GM18951 (cell line): ENCODE measurements around the gene GNAQ.

Experiments
- POLR2A ChIP-seq: IDR thresholded peaks from 4 replicates; pipeline ENCODE4 v1.6.1; 2011; ENCODE audit warnings: mild to moderate bottlenecking; ENCODE audit not compliant: insufficient read length, insufficient read depth; ENCODE audit errors: extremely low read depth
- in situ Hi-C: fragments of 300-500 bp; cut with MboI; formaldehyde crosslinking; loops from one replicate; pipeline ENCODE4 v1.12.0; 2022; ENCODE audit warnings: low sequenced_read_pairs, mixed read lengths, inconsistent platforms; ENCODE audit not compliant: unreplicated experiment

The GNAQ gene

DNA sequence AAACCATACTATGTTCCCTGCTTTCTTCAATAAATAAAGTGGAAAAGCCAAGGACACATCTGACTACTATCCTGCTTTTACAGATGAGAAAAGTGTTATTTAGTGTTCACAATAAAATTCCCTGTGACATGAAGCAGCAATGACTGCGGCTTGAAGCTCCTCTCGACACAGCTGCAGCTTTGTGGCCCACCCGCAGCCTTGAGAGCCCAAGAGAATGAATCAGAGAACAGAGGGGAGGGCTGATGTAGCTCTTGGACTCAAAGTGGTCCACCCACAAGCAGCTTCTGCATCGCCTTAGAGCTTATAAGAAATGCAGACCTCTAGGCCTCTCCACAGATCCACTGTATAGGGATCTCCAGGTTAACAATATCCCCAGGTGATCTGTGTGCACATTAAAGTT lies 202.2 kb downstream of the GNAQ start:
- TF ChIP-seq POLR2A = no peak
- in situ Hi-C loops = no loop called here

DNA sequence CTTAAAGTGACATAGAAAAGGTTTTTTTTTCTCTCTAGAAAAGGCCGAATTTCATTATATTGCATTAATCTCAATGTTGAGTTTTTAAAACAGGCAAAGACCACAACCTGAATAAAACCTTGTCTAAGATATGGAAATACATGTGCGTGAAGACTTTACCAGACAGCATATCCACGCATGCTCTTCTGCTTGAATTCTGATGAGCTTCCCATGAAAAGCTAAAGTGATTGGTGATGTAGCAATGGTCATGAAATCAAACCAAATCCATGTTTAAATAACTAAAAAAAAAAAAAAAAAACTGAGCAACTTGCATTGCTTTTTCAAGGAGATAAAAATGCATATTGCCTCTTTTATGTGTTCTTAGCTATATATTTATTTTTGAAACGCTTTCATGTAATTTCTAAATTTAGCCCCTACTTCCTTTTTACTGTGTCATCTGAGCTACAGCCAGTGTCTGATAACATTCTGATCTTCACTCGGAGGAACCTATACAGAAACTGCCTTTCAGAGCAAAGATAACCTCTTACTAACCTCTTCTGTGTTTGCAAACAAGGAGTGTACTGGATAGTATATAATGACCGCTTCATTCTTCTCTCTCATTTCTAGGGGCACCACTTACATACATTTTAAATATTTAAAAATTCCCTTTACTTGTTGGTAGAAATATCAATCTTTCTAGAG lies 204.4 kb downstream of the GNAQ start:
- TF ChIP-seq POLR2A = no peak
- in situ Hi-C loops = no loop called here

- TF ChIP-seq POLR2A = no peak
- in situ Hi-C loops = no loop called here
Observed at GRCh38 chr9:77826621-77827020, 205.0 kb downstream of the GNAQ start.

DNA sequence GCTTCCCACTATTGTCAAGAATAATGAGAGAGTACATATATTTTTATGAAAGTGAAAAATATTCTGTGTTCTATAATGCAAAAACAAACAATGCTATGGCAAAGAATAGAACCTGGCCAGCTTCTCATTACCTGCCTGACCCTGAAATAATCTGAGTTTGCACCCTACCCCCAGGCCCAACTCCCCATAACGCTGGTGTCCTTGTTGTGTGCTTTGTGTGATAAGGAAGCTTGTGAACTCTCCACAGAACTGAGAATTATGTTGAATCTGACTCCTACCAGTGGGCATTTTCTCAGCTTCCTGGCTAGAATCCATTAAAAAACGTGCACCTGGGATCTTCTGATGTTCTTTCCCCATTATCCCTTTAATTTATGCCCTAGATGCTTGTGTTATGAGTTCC lies 205.5 kb downstream of the GNAQ start:
- TF ChIP-seq POLR2A = no peak
- in situ Hi-C loops = no loop called here

DNA sequence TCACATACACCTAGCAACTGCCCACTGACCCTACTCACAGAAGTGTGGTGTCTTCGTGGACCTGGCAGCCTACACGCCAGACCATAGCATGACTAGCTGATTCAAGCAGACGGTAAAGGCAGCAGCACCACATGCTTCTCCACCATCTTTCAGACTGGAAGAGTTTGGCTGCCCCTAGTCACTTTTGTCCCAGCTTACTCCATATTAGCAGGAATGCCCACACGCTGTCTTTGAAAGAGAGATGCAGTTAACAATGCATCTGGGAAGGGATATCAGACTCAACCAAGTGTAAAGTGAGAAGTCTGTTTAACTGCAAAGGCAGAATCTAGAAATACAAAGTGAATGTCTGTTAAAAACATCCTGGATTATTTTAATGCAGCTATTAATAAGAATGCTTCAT lies 206.2 kb downstream of the GNAQ start:
- TF ChIP-seq POLR2A = no peak
- in situ Hi-C loops = no loop called here

- in situ Hi-C loops = no loop called here
Observed at GRCh38 chr9:77820293-77820954, 211.2 kb downstream of the GNAQ start.

GRCh38 chr9:77819657-77820056 lies 212.0 kb downstream of the GNAQ start:
- in situ Hi-C loops = no loop called here
- no peak for TF ChIP-seq POLR2A

More at GRCh38 chr9:77820293-77820954, 211.2 kb downstream of the GNAQ start:
- TF ChIP-seq POLR2A = no peak

- TF ChIP-seq POLR2A = no peak
- in situ Hi-C loops = no loop called here
Observed at GRCh38 chr9:77817590-77818311, 213.9 kb downstream of the GNAQ start.

DNA sequence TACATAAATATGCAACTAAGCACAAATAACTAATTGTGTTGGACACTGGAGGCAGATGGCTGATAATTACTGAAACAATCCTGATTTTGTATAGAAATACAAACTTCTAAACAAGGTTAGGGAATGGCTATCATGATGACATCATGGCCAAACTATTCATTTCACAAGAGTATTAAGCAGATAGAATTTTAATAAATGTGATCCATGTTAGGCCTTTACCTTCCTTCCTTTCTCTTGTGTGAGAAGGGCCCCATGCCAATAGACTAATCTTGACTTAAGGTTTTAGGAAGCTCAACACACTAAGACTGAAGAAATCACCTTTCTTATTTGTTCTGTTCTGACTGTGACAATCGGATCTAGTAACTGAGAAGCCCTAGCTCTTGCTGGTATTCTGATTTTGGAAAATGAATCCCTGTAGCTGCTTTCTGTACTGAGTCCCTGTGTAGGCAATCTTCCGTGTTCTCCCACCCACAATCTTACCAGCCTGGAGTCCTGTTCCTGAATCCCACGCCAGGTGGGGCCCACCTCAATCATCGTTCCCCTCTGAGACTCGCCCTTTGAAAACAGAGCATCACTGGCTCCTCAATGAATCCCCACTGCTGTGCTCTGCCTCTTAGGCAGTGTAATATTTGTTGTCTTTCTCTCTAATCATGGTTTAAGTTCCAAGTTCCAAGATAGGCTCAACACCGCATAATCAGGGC lies 214.8 kb downstream of the GNAQ start:
- in situ Hi-C loops = no loop called here
- TF ChIP-seq POLR2A = no peak

- in situ Hi-C loops = no loop called here
- no peak for TF ChIP-seq POLR2A
Observed at GRCh38 chr9:77815260-77815659, 216.4 kb downstream of the GNAQ start.

DNA sequence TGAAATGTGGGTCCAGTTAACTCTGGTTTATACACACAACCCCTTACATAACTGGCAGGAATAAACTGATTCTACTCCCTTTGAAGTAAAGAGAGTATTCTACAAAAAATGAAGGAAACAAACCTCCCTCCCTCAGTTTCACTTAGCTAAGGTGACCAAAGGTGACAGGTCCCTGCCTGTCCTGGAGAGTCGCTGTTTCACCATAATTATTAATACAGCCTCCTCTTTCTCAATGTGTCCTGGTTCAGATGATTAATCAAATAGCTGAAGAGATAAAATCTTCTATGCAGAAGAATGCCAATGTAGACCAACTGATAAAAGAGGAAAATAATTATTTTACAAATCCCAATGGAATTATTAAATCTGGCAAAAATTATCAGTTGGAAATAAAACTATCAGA lies 219.8 kb downstream of the GNAQ start:
- in situ Hi-C loops = no loop called here
- TF ChIP-seq POLR2A = no peak

DNA sequence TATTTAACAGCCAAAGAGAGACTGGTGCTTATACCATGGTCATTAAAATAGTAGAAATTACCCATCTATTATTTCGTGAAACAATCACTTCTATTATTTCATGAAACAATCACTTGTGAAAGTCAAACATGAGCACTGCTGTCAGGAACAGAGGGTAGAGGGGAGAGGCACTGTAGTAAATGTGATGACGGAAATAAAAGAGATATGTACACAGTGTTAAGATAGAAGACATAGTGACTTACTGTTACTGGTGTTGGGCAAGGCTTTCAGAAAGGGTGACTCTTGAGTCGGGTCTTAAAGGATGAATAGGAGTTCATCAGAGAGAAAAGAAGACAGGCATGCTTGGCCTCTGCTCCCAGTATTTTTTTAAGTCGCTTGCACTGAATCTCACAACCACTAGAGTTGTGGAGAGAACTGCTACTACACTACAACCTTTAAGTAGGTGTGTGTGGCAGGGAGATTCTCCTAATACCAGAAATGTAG lies 220.9 kb downstream of the GNAQ start:
- no peak for TF ChIP-seq POLR2A
- in situ Hi-C loops = no loop called here

- in situ Hi-C loops = no loop called here
Observed at GRCh38 chr9:77810047-77810446, 221.6 kb downstream of the GNAQ start.

DNA sequence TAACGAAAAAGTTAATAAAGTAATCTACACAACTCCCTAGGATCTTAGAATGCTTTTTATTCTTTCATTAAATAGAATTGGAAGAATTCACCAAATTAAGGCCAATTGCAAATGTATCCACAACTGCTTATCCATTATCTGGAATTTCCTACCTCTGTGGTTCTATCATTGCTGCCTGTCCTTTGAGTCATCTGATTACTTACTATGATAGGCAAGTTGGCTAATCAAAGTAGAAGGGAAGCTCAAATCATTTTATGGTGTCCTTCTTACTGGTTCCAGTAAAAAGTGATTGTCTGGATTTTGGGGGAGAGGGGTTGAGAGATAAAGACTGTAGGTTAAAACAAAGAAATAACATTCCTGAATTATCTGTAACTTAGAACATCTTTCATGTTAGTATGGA lies 222.1 kb downstream of the GNAQ start:
- in situ Hi-C loops = no loop called here
- no peak for TF ChIP-seq POLR2A

More at GRCh38 chr9:77810047-77810446, 221.6 kb downstream of the GNAQ start:
- no peak for TF ChIP-seq POLR2A

GRCh38 chr9:77808751-77809081 lies 222.9 kb downstream of the GNAQ start:
- in situ Hi-C loops = no loop called here
- TF ChIP-seq POLR2A = no peak
